Measurements from ENCODE around the gene SRP9.
"Not testable (repeated sequence)": the region's sequence is repeated elsewhere in the genome, so short reads cannot be mapped to it uniquely, and the experiment has no call there.

SRP9 gene

GRCh38 chr1:225754940-225755641 is 22.5 kb upstream of the SRP9 start:
- no peak for TF ChIP-seq CTCF (IDR thresholded peaks at IDR 0.05; ENCODE audit: low read depth, low read length)
- peak; percentile 93 to 95 for DNase-seq (ENCODE audit: low read depth in 2 of 2)
- no peak overlapping the region for H3K4me3 ChIP-seq (replicated peaks in 1 of 2; ENCODE audit: low read depth in 2 of 2, low read length in 2 of 2)

- H3K4me3 ChIP-seq (replicated peaks in 1 of 2; ENCODE audit: low read depth in 2 of 2, low read length in 2 of 2) = no peak overlapping the region
- TF ChIP-seq CTCF (IDR thresholded peaks at IDR 0.05; ENCODE audit: low read depth, low read length) = no peak
- DNase-seq (ENCODE audit: low read depth in 2 of 2) = peak in 1 of 2 donors; percentile 67
Observed at GRCh38 chr1:225755671-225756319, 21.8 kb upstream of the SRP9 start.

GRCh38 chr1:225757927-225758656 is 19.5 kb upstream of the SRP9 start:
- TF ChIP-seq CTCF (IDR thresholded peaks at IDR 0.05; ENCODE audit: low read depth, low read length) = no peak
- H3K4me3 ChIP-seq (replicated peaks in 1 of 2; ENCODE audit: low read depth in 2 of 2, low read length in 2 of 2) = no peak overlapping the region
- no peak for DNase-seq (ENCODE audit: low read depth in 2 of 2)

GRCh38 chr1:225759972-225760371 is 17.7 kb upstream of the SRP9 start:
- not testable (repeated sequence) for H3K4me3 ChIP-seq (replicated peaks in 1 of 2; ENCODE audit: low read depth in 2 of 2, low read length in 2 of 2); DNase-seq (ENCODE audit: low read depth in 2 of 2)

- no peak for TF ChIP-seq CTCF (IDR thresholded peaks at IDR 0.05; ENCODE audit: low read depth, low read length)
- DNase-seq (ENCODE audit: low read depth in 2 of 2) = no peak
- no peak overlapping the region for H3K4me3 ChIP-seq (replicated peaks in 1 of 2; ENCODE audit: low read depth in 2 of 2, low read length in 2 of 2)
Observed at GRCh38 chr1:225760531-225760930, 17.1 kb upstream of the SRP9 start.

GRCh38 chr1:225761395-225761794 is 16.2 kb upstream of the SRP9 start:
- H3K4me3 ChIP-seq (replicated peaks in 1 of 2; ENCODE audit: low read depth in 2 of 2, low read length in 2 of 2); DNase-seq (ENCODE audit: low read depth in 2 of 2): not testable (repeated sequence)

- no peak overlapping the region for H3K4me3 ChIP-seq (replicated peaks in 1 of 2; ENCODE audit: low read depth in 2 of 2, low read length in 2 of 2)
- peak in 1 of 2 donors; percentile 36 for DNase-seq (ENCODE audit: low read depth in 2 of 2)
- TF ChIP-seq CTCF (IDR thresholded peaks at IDR 0.05; ENCODE audit: low read depth, low read length) = no peak
Observed at GRCh38 chr1:225762002-225762441, 15.6 kb upstream of the SRP9 start.

Data from cardiac fibroblast (primary cell).